NCI-H1105 (cell line): ENCODE data around the gene DNAJB6.
A peak's percentile ranks its signal among the peaks of the same experiment; 100 is the strongest.
"Not testable (repeated sequence)": the region's sequence is repeated elsewhere in the genome, so short reads cannot be mapped to it uniquely, and the experiment has no call there.

Experiments used
- DNase-seq: peaks from one replicate; lab custom pipeline; 2025; lab: John Stamatoyannopoulos, UW

The DNAJB6 gene

DNA sequence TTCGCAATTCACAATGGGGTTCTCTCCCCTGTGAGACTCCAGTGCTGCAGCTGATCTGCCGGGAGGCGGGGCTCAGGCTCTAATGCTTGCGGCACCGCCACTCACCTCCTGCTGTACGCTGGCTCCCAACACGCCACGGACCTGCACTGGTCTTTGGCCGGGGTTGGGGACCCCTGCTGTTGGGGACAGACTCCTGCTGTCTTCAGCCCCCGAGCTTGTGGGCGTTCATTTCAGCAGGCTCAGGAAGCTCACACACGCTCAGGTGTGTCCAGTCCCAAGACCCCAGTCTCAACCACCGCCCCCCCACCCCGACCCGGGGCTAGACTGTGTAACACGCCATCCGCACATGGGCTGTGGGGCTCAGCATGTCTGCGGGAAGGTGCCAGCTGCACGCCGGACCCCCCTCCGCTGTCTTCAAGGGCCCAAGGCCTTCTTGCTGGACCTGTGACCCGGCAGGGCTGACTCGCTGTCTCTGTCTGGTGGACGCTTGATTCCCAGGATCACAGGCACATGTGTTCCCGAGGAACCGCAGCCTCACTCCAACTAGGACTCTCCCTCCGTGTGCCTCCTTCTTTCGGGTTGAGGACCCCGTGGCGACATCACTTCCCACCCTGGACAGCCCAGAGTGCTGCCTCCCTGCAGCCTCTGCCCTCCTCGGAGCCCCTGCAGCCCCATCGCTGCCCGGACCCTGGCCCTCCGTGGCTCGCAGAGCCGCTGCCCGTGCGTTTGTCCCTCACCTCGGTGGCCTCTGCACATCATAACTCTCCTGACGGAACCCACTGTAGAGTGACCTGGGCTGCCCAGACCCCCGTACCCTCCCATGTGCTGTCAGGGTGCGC, 106.4 kb downstream of the DNAJB6 start:
- no peak for DNase-seq

DNA sequence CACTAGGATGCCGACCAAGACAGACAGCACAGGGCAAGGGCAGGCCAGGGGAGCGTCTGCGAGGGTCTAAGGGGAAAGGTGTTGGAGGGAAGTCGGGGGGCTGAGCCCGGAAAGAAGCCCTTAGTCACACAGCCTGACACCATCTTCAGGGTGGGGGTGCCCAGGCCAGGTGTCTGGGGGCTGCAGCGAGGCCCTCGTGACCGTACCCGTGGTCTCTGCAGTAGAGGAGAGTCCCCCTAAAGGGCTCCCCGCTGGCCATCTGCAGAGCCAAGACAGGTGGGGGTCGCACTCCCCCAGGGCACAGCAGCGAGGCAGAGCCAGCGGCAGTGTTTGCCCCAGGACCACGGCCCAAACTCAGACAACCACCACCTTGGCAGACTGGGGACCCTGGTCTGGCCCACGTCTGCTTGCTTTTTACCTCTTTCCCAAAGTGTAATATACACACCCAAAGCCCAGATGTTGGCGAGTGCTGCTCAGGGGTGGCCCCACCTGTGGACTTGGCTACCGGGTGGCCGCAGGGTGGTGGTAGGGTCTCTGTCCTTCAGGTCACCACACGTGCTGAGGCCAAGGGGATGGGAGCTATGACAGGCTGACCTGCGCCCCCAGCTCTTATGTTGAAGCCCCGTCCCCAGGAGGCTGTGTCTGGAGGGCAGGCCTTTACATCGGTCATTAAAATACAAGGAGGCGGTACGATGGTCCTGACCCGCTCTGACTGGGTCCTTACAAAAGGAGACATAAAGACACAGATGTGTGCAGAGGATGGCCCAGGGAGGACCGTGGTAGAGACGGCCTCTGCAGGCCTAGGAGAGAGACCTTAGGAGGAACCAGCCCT, 107.4 kb downstream of the DNAJB6 start:
- DNase-seq, result no peak

DNA sequence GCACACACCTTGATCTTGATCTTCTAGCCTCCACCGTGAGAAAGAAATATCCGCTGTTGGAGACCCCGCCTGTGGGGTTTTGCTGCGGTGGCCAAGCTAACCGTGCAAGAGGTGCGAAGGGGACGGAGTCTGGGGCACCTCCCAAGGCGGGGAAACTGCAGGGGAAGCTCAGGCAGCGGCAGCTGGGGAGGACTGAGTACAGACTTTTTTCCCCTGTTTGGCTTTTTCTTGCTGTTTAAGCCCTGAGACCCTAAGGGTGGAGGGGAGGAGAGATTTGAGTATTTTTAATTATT, 108.0 kb downstream of the DNAJB6 start:
- DNase-seq, result no peak

- DNase-seq, result no peak
These were observed 108.6 kb downstream of the DNAJB6 start for GRCh38 chr7:157445246-157445955.

DNA sequence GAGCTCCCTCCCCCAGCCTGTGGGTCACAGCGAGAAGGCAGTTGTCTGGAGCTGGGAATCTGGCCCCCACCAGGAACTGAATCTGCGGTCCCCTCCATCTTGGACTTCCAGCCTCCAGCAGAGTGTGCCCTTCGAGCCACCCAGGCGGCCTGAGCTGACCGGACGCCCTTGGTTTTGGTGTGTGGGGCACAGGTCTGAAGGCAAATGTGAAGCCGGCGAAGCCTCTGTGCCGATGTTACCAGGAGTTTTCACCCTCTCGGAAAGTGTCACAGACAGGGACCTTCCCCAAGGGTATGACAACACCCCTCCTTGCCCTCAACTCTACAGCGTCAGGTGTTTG, 109.1 kb downstream of the DNAJB6 start:
- DNase-seq, result no peak

- no peak for DNase-seq
These were observed 109.5 kb downstream of the DNAJB6 start for GRCh38 chr7:157446322-157446721.

GRCh38 chr7:157454003-157454402, 117.2 kb downstream of the DNAJB6 start:
- not testable (repeated sequence) for DNase-seq

DNA sequence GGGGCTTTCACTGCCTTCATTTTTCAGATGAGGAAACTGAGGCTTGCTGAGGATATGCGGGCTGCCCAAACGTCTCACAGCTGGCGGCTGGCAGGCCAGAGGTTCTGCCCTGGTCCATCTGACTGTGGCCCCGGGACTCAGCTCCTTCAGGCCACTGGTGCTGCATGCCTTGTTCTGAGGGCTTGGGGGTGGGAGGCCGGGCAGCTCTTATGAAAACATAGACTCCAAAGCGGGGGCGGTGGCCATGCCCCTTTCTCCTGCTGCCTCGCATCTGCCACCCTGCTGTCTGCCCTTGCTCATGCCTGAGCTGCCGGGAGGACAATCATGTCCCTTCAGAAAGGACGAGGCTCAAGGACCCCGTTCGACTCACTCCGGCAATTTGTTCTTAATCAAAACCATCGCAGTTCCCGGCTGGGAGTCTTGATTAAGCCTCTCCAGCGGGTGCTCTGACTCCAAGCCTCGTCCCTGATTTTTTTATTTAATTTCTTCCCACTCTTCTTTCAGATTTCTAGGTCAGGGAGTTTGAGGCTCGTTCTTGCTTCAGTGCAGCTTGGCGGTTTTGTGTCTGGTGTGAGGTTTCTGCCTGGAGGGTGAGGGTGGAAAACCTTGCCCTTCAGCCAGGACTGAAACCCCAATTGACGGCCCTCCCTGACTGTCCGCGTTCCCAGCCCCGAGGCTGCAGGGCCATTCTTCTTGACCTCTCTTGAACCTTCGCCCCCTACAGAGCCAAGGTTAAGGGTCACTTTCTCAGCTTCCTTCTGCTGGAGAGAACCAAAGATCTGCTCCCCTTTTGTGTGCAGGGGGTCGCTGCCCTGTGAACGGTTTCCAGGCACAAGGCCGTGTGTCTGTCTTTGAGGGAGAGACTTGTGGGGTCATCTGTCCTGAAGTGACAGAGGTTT, 120.8 kb downstream of the DNAJB6 start:
- DNase-seq, result no peak

- no peak for DNase-seq
These were observed 121.4 kb downstream of the DNAJB6 start for GRCh38 chr7:157458254-157458633.

DNA sequence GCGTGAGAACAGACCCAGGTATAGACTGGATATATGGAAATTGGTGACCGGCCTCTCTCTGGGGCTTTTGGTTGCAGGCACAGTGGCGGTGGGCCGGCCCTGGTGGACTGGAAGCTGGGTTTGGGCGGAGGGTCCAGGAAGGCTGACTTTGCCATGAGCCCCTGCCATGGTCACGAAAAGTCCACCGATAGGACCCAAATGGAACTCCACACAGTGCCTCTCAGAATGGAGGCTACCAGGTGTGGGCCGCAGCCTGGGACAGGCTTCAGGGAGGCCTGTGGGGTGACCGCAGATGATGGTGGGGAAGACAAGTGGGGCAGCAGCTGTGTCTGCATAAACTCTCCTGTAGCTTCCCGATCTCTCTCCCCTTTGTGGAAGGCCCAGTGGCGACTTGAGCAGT, 123.2 kb downstream of the DNAJB6 start:
- DNase-seq, result no peak

- DNase-seq, result no peak
These were observed 123.9 kb downstream of the DNAJB6 start for GRCh38 chr7:157460721-157461120.

- DNase-seq, result peak; percentile 41
These were observed 125.0 kb downstream of the DNAJB6 start for GRCh38 chr7:157461573-157462418.

DNA sequence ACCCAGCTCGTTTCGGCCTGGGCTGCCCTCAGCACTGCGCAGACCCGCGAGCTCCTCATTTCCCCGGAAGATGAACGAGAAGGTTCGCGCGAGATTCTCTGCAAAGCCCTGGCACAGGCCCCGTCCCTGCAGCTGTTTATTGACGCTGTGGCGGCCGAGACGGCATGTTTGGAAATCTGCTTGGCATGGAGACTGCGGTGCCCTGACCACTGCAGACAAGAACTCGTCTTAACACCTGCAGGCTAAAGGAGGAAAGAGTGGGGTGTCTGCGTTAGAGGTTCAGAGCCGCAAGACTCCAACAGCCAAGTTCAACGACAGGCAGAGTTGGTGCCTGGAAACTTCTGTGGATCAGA, 125.6 kb downstream of the DNAJB6 start:
- peak; percentile 41 for DNase-seq

DNA sequence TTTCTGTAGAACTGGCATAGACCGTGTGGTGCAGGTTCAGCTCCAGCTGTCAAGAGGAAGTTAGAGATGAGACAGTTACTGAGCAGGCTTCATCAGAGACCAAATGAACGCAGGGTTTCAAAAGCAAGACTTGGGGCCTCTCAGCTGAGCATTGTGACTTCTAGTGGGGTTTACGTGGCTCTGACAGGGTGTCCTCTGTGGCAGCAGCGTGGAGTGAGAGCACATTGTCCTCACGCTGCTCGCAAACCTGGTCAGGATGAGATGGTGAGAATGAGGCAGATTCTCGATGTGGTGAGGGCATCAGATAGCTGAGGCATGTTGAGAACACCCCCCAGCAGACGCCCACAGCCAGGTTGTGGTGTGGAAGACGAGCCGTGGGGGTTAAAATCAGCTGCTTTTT, 126.0 kb downstream of the DNAJB6 start:
- DNase-seq, result no peak

DNA sequence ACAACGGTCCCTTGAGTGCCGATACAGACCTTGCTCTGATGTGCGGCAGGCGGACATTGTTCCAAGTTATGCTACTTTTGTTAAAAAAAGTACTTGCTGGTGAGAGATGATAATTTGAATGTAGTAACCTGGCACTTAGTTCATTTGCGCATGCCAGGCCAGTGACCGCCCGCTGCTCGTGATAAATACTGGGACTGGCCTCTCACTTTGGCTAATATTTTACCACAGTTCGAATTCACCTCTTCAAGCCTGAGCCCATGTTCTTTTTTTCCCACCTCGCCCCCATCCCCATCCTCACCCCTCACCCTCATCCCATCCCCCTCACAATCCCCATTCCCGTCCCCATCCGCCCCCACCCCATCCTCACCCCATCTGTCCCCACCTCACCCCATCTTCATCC, 126.4 kb downstream of the DNAJB6 start:
- no peak for DNase-seq

DNA sequence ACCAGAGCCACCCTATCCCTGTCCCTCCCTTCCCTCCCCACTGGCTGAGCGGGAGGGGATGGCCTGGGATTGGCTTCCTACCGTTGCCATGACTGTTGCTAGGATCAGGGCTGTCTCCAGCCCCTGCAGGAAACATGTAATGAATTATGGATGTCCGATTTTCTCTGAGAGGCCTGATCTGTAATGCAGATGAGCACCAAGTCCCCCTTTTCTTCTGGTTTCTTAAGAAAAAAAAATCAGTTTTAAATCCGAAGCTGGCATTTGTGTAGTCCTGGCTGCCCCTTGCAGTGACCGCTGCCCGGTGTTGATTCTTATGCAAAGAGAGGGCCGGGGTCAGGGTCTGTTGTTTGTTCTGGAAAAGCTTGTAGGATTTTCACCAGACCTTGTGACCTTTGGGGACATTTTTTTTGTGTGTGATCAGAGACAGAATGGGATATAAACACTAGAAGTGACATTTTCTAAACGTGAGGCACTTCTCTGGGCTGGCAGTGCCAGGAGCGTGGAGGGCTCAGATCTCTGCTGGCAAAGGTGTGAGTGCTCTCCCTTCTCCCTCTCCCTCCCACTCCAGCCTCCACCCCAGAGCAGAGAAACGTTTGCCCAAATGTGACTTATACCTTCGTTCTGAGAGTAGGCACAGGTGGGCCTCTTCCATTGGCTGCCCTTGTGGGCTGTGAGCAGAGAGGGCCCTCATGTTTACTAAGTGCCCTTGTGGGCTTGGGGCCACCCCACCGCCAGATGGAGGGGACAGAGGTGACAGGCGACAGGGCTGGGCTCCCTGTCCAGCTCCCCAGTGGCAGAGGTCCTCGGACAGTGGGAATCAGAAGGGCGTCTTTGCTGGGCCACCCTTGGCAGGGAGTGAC, 127.5 kb downstream of the DNAJB6 start:
- DNase-seq, result no peak

- DNase-seq, result no peak
These were observed 128.4 kb downstream of the DNAJB6 start for GRCh38 chr7:157464971-157465886.

DNA sequence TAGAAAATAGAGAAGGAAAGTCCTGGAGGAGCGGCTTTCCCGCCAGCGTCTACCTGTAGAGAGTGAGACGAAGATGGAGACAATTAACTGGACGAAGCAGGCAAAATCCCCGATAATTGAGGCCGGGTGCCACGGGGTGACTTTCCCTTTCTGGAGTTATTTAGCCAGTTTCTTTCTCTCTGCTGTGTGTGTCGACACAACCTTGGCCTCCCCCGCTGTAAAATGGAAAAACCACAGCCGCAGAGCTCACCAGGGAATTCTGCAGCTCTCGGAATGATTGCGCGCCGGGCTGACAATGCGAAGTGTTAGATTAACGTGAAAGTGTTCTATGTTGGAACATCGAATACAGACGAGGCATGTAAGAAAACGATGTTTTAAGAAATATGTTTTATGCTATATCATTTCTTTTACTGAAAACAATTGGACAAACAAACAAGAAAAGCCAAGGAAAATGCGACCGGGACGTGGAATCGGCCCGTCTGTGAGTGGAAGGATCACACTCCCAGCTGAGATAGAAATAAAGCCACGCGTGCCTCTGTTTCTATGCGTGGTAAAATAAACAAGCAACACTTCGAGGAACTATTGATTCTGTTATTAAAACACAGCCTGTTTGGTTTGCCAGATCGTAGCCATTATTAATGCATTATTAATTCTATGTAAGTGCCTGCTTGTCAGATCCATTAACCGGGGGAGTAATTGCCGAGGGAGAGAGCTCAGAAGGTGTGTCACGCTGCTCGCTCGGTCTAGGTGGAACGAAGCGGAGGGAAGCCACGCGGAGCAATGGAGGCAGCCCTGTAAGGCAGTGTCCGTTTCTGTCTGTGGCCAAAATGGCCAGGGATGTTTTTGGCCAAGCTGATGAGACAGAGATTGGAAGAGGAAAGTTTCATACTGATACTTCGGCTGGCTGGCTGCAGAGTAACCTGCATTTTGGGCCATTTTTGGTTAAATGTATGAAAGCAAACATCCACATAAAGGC, 129.4 kb downstream of the DNAJB6 start:
- DNase-seq, result no peak
